BLaER1 (cell line): ENCODE results near the gene TPM2.

Source experiments
- H3K27ac ChIP-seq: shearing (Covaris generic); formaldehyde crosslinking; 2 replicates; pipeline ENCODE4 v1.8.1; 2022
- H3K27me3 ChIP-seq: shearing (Covaris generic); formaldehyde crosslinking; 2 replicates; pipeline ENCODE4 v1.8.1; 2022
- H3K36me3 ChIP-seq: shearing (Covaris generic); formaldehyde crosslinking; 2 replicates; pipeline ENCODE4 v1.8.1; 2022
- H3K4me1 ChIP-seq: shearing (Covaris generic); formaldehyde crosslinking; 2 replicates; pipeline ENCODE4 v1.8.1; 2022
- H3K4me2 ChIP-seq: shearing (Covaris generic); formaldehyde crosslinking; 2 replicates; pipeline ENCODE4 v1.8.1; 2022
- H3K4me3 ChIP-seq: shearing (Covaris generic); formaldehyde crosslinking; 2 replicates; pipeline ENCODE4 v1.8.1; 2022
- H3K9ac ChIP-seq: shearing (Covaris generic); formaldehyde crosslinking; 2 replicates; pipeline ENCODE4 v1.8.1; 2022
- H3K9me3 ChIP-seq: shearing (Covaris generic); formaldehyde crosslinking; 2 replicates; pipeline ENCODE4 v1.8.1; 2022
- H4K20me1 ChIP-seq: shearing (Covaris generic); formaldehyde crosslinking; 2 replicates; pipeline ENCODE4 v1.8.1; 2022
- Cebpa-rat ChIP-seq: shearing (Covaris generic); IDR thresholded peaks from 2 replicates; pipeline ENCODE4 v1.8.1; 2022

TPM2 gene

DNA sequence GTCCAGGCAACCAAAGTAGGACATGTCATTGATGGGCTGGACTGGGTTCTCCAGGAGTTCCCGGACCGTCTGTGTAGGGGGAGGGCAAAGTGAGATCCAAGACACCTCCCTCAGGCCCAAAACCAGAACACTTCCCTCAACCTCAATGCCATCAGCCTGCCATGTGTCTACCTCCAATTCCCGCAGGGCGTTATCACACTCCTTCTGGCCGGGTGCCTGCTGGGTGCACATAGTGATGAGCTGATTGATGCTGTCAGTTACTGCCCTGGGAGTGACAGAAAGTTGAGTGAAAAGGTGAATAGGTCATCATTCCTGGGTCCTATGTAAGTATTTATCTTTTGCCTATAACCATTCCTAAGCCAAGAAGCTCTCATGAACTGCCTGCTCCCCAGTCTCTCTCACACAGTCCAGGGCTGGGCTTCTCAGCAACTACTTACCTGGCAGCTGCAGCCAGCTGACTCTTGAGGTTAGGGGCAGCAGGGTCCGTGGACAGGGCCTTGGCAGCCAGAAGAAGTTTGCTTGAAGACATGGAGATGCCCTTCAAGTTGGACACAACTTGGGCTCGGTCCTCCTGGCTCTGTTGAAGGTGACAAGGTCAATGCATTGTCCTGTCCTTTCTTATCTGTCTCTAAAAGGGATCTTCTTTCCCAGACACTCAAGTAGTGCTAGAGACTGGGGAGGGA, 21.2 kb upstream of the TPM2 start:
- H3K27ac ChIP-seq = no peak overlapping the region
- no peak overlapping the region for H3K4me2 ChIP-seq
- no peaks in the 10 kb centered on the region for H3K27me3 ChIP-seq
- no peak for TF ChIP-seq Cebpa-rat
- no peaks in the 10 kb centered on the region for H3K9me3 ChIP-seq
- no peaks in the 10 kb centered on the region for H3K4me1 ChIP-seq
- 0 out of 2 replicates have a peak, but pooled peaks cover 8% of the 10 kb centered on the region for H4K20me1 ChIP-seq
- no peak overlapping the region for H3K9ac ChIP-seq
- no peak overlapping the region for H3K4me3 ChIP-seq
- H3K36me3 ChIP-seq = peaks cover 100% of the 10 kb centered on the region

DNA sequence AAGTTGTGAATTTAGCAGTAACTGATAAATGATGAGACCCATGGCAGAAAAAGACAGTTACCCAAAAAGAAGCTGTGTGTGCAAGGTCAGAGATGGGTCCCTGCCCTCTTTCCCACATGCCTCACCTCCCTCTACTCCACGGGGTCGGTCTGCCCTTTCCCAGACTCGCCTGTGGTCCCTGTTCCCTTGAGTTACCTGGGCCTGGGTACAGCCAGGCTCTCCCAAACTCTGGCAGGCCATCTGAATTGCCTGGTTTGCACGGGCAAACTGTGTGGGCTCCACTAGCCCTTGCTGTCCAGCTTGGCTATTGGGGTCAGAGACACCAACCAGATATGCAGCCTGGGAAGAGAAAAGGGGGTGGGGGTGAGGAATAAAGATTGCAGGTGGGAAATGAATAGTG, 18.4 kb upstream of the TPM2 start:
- no peak for TF ChIP-seq Cebpa-rat
- no peak overlapping the region for H3K27ac ChIP-seq
- H3K4me1 ChIP-seq = no peaks in the 10 kb centered on the region
- H3K4me3 ChIP-seq = no peak overlapping the region
- no peaks in the 10 kb centered on the region for H3K27me3 ChIP-seq
- peaks cover 100% of the 10 kb centered on the region for H3K36me3 ChIP-seq
- no peak overlapping the region for H3K4me2 ChIP-seq
- 0 out of 2 replicates have a peak, but pooled peaks cover 8% of the 10 kb centered on the region for H4K20me1 ChIP-seq
- no peak overlapping the region for H3K9ac ChIP-seq
- no peaks in the 10 kb centered on the region for H3K9me3 ChIP-seq

DNA sequence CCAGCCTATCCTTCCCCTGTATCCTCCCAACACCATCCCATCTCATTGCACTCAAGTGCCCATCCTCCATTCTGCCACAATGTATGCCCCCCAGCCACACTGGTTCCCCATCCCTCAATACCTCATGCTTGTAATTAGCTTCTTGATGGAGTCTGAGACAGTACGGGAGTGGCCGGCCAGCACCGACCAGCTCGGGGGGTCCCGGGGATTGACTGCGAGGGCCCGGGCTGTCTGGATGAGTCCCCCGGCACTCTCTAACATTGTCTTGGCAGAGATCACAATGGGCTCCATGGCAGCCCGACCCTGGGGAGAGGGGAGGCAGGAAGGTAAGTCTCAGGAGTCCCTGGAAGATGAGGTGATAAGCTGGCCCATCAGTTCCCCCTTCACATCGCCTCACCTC, 17.2 kb upstream of the TPM2 start:
- no peak overlapping the region for H3K27ac ChIP-seq
- no peaks in the 10 kb centered on the region for H3K9me3 ChIP-seq
- H3K9ac ChIP-seq = no peak overlapping the region
- 0 out of 2 replicates have a peak, but pooled peaks cover 8% of the 10 kb centered on the region for H4K20me1 ChIP-seq
- H3K4me3 ChIP-seq = no peak overlapping the region
- H3K36me3 ChIP-seq = peaks cover 100% of the 10 kb centered on the region
- no peaks in the 10 kb centered on the region for H3K27me3 ChIP-seq
- no peak overlapping the region for H3K4me2 ChIP-seq
- no peaks in the 10 kb centered on the region for H3K4me1 ChIP-seq
- TF ChIP-seq Cebpa-rat = no peak

DNA sequence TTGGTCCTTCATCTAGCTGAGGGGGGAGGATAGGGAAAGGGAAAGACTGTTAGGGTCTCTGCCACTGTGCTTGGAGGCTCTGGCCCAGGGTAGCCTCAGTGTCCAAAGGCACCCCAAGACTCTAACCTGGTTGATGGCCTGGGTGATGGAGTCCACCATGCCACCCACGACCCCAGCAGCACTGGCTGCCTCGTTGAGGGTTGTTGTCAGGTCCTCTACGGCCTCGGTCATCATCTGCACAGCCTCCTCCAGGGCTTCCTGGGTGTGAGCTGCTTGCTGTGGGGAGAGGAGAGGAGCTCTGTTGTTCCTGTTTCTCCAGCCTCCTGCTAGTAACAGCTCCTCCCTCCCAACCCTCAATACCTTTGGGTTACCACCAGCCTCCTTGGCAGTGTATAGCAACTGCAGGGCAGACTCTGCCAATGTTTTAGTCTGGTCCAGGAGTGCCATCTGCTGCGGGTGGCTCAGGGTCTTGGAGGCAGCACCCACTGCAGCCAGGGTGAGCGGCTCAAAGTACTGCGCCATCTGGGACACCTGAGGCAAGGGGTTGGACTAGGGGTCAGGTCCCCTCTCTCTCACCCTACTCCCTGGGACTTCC, 16.2 kb upstream of the TPM2 start:
- H3K9ac ChIP-seq = no peak overlapping the region
- peaks cover 100% of the 10 kb centered on the region for H3K36me3 ChIP-seq
- no peaks in the 10 kb centered on the region for H3K4me1 ChIP-seq
- H3K9me3 ChIP-seq = no peaks in the 10 kb centered on the region
- no peaks in the 10 kb centered on the region for H3K27me3 ChIP-seq
- no peak for TF ChIP-seq Cebpa-rat
- H4K20me1 ChIP-seq = no peaks in the 10 kb centered on the region
- H3K27ac ChIP-seq = no peak overlapping the region
- no peak overlapping the region for H3K4me2 ChIP-seq
- H3K4me3 ChIP-seq = no peak overlapping the region

DNA sequence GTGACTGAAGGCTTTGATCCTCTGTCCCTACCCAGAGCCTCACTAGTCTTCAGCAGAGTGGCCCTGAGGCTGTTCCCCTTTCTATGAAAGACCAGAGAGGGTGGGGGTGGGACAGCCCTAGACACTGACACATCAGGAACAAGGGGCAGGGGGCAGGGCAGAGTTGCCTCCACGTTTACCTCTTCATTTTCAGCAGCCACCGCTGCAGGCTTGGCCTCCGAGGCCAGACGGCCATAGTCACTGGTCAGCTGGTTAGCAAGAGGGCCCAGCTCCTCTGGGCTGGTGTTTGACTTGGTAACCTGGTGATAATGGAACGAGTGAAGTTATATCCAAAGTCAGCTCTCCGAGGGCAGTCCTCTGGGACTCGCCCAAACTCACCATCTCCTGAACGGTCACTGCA, 15.6 kb upstream of the TPM2 start:
- no peak overlapping the region for H3K27ac ChIP-seq
- peaks cover 100% of the 10 kb centered on the region for H3K36me3 ChIP-seq
- no peak for TF ChIP-seq Cebpa-rat
- no peak overlapping the region for H3K9ac ChIP-seq
- no peaks in the 10 kb centered on the region for H3K9me3 ChIP-seq
- no peak overlapping the region for H3K4me2 ChIP-seq
- no peaks in the 10 kb centered on the region for H3K4me1 ChIP-seq
- H3K27me3 ChIP-seq = no peaks in the 10 kb centered on the region
- H4K20me1 ChIP-seq = no peaks in the 10 kb centered on the region
- no peak overlapping the region for H3K4me3 ChIP-seq

DNA sequence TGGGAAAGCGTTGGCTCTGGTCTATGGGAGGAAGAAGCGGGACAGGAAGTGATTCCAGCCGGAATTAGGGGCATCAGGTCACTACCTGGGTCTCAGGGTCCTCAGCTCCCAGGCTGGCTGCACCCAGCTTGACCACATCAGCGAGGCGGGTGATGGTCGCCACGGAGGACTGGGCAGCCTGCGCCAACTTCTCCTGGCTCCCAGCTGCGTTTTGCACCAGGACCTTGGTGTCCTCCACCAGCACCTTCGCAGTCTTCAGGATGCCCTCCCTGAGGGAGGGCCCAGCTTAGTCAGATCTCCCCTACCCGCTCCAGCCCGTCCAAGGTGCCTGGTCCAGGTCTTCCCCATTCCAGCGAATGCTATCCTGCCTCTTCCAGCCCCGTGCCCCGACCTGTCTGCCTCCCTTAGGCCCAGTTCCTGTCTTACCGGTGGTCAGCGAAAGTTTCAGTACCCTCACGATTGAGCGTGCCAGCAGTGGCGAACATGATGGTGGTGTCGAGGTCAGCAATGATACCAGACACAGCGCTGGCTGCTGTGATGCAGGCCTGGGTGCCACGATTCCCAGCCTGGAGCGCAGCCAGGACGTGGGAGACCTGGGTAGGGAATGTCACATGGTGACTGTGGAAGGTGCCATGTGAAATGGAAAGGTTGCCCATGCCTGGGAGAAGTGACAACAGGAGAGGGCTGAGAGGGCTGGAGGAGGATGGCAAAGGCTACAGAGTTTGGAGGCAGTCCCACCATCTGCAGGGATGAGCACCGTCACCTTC, 14.4 kb upstream of the TPM2 start:
- Histone ChIP-seq H4K20me1 (no peaks in the 10 kb centered on the region), H3K27ac (no peak overlapping the region), H3K27me3 (no peaks in the 10 kb centered on the region), H3K9me3 (no peaks in the 10 kb centered on the region), H3K4me1 (no peaks in the 10 kb centered on the region), H3K9ac (no peak overlapping the region), H3K4me3 (no peak overlapping the region), H3K36me3 (peaks cover 100% of the 10 kb centered on the region), H3K4me2 (no peak overlapping the region)
- TF ChIP-seq Cebpa-rat = no peak

DNA sequence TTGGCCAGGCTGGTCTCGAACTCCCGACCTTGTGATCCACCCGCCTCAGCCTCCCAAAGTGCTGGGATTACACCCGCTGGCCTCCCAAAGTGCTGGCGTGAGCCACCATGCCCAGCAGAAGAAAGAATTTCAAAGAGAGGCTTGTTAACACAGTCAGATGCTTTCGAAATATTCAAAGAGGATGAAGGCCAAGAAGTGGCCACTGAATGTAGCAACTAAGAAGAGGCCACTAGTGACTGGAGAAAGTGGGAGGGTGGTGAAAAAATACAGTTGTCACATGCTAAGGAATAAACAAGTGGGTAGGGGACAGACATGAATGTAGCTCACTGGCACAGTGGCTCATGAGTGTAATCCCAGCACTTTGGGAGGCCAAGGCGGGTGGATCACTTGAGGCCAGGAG, 13.0 kb upstream of the TPM2 start:
- Histone ChIP-seq H3K36me3 (peaks cover 100% of the 10 kb centered on the region), H3K27me3 (no peaks in the 10 kb centered on the region), H3K4me1 (no peaks in the 10 kb centered on the region), H3K9ac (no peak overlapping the region), H3K27ac (no peak overlapping the region), H3K4me2 (no peak overlapping the region), H3K9me3 (no peaks in the 10 kb centered on the region), H4K20me1 (no peaks in the 10 kb centered on the region), H3K4me3 (no peak overlapping the region)
- no peak for TF ChIP-seq Cebpa-rat

DNA sequence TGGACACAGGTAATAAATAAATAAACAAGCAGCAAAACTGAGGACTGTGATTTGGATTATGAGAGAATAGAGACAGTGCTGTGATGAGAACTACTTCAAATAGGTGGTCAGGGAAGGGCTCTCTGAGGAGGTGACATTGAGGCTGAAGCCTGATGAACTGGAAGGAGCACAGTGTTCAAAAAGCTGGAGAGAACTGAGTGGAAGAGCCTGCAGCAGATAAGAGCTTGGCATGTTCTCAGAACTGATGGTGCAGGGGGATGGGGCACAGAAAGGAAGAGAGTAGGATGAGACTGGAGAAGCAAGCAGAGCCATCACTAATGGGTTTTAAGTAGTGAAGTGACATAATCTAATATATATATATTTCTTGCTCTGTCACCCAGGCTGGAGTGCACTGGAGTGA, 11.2 kb upstream of the TPM2 start:
- Histone ChIP-seq H3K27me3 (no peaks in the 10 kb centered on the region), H3K4me3 (no peak overlapping the region), H3K9ac (no peak overlapping the region), H3K36me3 (peaks cover 100% of the 10 kb centered on the region), H3K27ac (no peak overlapping the region), H3K4me2 (no peak overlapping the region), H3K9me3 (no peaks in the 10 kb centered on the region), H4K20me1 (no peaks in the 10 kb centered on the region), H3K4me1 (no peaks in the 10 kb centered on the region)
- no peak for TF ChIP-seq Cebpa-rat

DNA sequence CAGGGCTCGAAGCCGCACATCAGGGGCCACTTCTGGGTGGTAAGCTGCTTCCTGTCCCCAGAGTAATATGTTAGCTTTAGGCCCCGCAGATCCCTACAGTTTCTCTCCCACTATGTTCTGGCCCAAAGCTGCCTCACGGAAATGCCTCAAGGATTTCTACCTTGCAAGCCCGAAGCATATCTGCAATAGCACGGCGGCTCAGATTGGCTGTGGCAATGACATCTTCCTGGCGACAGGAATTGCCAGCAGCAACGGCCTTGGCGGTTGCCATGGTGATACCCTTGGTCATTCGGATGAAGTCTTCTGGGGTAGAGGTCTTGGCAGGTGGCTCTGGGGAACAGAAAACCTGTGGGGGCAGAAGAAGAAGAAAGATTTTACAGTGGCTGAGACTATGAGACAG, 10.3 kb upstream of the TPM2 start:
- Histone ChIP-seq H4K20me1 (no peaks in the 10 kb centered on the region), H3K4me3 (no peak overlapping the region), H3K27me3 (no peaks in the 10 kb centered on the region), H3K4me2 (no peak overlapping the region), H3K9ac (no peak overlapping the region), H3K9me3 (no peaks in the 10 kb centered on the region), H3K36me3 (peaks cover 96% of the 10 kb centered on the region), H3K4me1 (no peaks in the 10 kb centered on the region), H3K27ac (no peak overlapping the region)
- TF ChIP-seq Cebpa-rat = no peak

DNA sequence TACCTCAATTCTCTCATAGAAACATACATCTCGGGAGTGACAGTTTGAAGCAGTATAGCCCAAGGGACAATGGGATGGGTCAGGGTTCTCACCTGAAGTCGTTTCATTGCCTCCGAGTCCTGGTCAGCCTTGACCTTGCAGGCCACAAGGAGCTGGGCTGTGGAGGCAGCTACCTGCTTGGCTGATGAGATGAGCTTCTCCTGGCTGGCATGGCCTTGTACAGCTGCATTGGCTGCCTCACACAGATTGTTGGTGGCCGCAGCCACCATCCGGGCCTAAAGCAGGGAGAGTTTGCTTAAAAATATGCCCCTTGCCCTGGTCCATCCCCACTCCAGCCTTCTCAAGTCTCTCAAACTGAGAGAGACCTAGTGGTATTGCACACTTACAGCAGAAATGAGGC, 8.5 kb upstream of the TPM2 start:
- H3K27ac ChIP-seq = no peak overlapping the region
- H3K9ac ChIP-seq = no peak overlapping the region
- H3K4me3 ChIP-seq = no peak overlapping the region
- no peaks in the 10 kb centered on the region for H3K4me1 ChIP-seq
- H4K20me1 ChIP-seq = no peaks in the 10 kb centered on the region
- TF ChIP-seq Cebpa-rat = no peak
- H3K36me3 ChIP-seq = peaks cover 78% of the 10 kb centered on the region
- H3K4me2 ChIP-seq = no peak overlapping the region
- no peaks in the 10 kb centered on the region for H3K9me3 ChIP-seq
- no peaks in the 10 kb centered on the region for H3K27me3 ChIP-seq
